Sigmoid colon (tissue), 3 donors: Measurements from ENCODE around the gene GEMIN4.

Experiments used
- POLR2A ChIP-seq, 2 donors: fragments of 450-650 bp; IDR thresholded peaks; one replicate each; pipeline ENCODE4 v1.6.1; 2016; ENCODE audit warnings: antibody characterized with exemption in 2 of 2, mild to moderate bottlenecking in 2 of 2, moderate library complexity in 2 of 2
- TF ChIP-seq, protein P1 (sequence below), 4 experiments: fragments of 450-650 bp in 3 of 4; fragments of 200-600 bp in 1 of 4; IDR thresholded peaks; one replicate each; pipeline ENCODE4 v1.5.1; 2016 to 2019; ENCODE audit warnings: antibody characterized with exemption in 4 of 4, mild to moderate bottlenecking in 3 of 4, moderate library complexity in 2 of 4

DNA sequence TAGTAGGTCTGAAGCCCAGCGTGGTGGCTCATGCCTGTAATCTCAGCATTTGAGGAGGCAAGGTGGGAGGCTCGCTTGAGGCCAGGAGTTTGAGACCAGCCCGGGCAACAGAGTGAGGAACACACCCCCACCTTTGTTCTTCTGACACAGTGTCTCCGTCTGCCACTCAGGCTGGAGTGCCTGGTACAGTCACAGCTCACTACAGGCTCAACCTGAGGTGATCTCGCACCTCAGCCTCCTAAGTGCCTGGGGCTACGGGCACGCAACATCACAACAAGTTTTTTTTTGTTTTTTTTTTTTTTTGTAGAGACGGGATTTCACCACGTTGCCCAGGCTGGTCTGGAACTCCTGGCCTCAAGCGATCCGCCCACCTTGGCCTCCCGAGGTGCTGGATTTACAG lies 26.3 kb downstream of the GEMIN4 start:
- no peak for TF ChIP-seq POLR2A (IDR thresholded peaks at IDR 0.05)
- TF ChIP-seq, protein P1, sequence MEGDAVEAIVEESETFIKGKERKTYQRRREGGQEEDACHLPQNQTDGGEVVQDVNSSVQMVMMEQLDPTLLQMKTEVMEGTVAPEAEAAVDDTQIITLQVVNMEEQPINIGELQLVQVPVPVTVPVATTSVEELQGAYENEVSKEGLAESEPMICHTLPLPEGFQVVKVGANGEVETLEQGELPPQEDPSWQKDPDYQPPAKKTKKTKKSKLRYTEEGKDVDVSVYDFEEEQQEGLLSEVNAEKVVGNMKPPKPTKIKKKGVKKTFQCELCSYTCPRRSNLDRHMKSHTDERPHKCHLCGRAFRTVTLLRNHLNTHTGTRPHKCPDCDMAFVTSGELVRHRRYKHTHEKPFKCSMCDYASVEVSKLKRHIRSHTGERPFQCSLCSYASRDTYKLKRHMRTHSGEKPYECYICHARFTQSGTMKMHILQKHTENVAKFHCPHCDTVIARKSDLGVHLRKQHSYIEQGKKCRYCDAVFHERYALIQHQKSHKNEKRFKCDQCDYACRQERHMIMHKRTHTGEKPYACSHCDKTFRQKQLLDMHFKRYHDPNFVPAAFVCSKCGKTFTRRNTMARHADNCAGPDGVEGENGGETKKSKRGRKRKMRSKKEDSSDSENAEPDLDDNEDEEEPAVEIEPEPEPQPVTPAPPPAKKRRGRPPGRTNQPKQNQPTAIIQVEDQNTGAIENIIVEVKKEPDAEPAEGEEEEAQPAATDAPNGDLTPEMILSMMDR (IDR thresholded peaks at IDR 0.05), result no peak
